Fibroblast of mammary gland (primary cell): ENCODE data around the gene MARCHF6.

Experiments
- DNase-seq: peaks from one replicate; pipeline ENCODE4 v3.0.0-alpha.2; 2010; ENCODE audit warnings: low read depth
- H3K4me3 ChIP-seq: 2 replicates; pipeline ENCODE4 v1.5.1; 2011; ENCODE audit warnings: low read depth, mild to moderate bottlenecking, low read length, moderate library complexity; ENCODE audit not compliant: control insufficient read depth
- TF ChIP-seq, protein P1 (sequence below): conservative IDR thresholded peaks from 2 replicates; pipeline ENCODE4 v1.5.1; 2011; ENCODE audit warnings: low read depth, low read length, inconsistent platforms; ENCODE audit not compliant: control insufficient read depth, insufficient read depth

Gene MARCHF6

DNA sequence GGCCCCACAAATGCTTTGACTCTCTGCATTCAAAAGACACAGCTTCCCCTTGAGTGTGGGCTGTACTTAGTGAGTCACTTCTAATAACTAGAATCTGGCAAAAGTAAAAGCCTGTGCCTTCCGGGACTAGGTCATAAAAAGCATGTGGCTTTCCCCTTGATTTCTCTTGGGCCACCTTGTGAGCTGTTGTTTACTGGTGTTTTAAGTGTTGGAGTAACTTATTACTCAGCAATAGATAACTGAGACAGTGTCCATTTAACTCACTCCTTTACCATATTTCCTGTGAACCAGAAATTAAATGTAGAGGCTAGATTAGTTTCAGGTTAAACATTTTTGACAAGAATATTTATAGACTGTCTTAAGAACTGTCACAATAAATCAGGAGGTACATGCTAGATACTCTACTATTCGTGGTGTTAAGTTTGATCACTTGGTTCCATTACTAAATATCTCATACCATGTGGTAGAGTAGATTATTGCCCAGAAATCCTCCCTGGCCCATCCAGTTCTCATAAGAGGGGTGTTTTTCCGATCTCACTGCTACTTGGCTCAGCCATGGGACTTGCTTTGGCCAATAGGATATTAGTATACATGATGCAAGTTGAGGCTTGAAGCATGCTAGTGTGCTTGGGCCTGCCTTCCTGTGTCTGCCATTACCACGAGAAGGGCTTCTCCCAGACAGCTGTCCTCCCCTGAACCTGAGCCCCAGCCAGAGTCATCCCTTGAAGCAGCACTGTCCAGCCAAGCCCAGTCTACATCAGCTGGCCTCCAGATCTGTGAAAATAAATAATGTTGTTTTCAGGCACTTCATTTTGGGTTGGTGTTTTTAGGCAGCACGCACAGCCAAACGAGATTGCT is 35.4 kb upstream of the MARCHF6 start:
- DNase-seq = peak; percentile 64
- TF ChIP-seq, protein P1, sequence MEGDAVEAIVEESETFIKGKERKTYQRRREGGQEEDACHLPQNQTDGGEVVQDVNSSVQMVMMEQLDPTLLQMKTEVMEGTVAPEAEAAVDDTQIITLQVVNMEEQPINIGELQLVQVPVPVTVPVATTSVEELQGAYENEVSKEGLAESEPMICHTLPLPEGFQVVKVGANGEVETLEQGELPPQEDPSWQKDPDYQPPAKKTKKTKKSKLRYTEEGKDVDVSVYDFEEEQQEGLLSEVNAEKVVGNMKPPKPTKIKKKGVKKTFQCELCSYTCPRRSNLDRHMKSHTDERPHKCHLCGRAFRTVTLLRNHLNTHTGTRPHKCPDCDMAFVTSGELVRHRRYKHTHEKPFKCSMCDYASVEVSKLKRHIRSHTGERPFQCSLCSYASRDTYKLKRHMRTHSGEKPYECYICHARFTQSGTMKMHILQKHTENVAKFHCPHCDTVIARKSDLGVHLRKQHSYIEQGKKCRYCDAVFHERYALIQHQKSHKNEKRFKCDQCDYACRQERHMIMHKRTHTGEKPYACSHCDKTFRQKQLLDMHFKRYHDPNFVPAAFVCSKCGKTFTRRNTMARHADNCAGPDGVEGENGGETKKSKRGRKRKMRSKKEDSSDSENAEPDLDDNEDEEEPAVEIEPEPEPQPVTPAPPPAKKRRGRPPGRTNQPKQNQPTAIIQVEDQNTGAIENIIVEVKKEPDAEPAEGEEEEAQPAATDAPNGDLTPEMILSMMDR = no peak
- no peak overlapping the region for H3K4me3 ChIP-seq

DNA sequence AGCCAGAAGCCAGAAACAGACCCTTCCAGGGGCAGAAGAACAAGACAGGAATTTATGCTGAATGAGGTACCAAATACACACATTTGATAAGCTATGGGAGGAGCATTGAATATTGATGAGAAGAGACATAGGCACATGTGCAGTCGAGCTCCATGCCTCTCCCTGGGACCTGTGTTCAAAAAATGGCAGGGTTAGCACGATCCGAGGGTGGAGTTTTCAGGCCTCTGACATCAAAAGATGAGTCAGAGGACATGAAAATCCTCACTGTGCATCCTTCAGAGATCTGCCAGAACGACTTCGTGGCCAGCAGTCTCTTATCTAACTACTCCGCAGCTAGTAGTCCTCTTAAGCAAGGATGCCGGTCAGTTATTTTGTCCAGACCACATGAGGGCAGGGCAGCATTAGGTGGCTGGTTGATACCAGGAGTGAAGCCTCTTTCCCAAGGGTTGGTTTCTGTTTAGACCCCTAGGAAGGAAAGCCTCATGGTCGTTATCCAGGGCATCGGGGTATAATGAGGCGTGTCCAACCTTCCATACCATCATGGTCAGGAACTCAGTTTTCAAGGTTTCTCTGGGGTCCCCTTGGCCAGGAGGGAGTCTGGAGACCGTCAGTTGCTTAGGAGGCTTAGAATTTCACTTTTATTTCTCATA is 34.2 kb upstream of the MARCHF6 start:
- TF ChIP-seq, protein P1 = peak; percentile 19
- peak; percentile 87 for DNase-seq
- H3K4me3 ChIP-seq = no peak overlapping the region

DNA sequence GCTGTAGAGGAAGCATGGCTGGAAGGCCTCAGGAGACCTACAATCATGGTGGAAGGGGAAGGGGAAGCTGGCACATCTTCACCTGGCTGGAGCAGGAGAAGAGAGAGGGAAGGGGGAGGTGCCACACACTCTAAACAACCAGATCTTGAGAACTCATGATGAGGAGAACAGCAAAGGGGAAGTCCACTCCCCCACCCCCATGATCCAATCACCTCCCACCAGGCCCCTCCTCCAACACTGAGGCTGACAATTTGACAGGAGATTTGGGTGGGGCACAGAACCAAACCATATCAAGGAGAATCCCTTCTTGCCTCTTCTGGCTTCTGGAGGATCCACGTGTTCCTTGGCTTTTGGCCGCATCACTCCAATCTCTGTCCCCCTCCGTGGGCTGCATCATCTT is 32.7 kb upstream of the MARCHF6 start:
- TF ChIP-seq, protein P1 = no peak
- DNase-seq = no peak

DNA sequence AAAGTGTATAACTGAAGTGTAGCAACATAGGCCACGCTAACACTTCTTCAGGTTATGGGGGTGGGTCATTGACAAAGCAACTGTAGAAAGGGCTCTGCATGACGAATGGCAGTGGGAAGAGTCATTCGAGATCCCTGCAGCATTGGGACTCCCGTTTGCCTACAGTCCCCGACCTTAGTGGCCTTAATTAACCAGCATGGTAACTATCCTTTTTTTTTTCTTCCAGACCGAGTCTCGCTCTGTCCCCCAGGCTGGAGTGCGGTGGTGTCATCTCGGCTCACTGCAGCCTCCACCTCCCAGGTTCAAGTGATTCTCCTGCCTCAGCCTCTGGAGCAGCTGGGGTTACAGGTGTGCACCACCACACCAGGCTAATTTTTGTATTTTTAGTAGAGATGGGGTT is 31.6 kb upstream of the MARCHF6 start:
- TF ChIP-seq, protein P1 = no peak
- DNase-seq = no peak
- no peak overlapping the region for H3K4me3 ChIP-seq

More for the DNA sequence above, 32.7 kb upstream of the MARCHF6 start:
- H3K4me3 ChIP-seq = no peak overlapping the region

DNA sequence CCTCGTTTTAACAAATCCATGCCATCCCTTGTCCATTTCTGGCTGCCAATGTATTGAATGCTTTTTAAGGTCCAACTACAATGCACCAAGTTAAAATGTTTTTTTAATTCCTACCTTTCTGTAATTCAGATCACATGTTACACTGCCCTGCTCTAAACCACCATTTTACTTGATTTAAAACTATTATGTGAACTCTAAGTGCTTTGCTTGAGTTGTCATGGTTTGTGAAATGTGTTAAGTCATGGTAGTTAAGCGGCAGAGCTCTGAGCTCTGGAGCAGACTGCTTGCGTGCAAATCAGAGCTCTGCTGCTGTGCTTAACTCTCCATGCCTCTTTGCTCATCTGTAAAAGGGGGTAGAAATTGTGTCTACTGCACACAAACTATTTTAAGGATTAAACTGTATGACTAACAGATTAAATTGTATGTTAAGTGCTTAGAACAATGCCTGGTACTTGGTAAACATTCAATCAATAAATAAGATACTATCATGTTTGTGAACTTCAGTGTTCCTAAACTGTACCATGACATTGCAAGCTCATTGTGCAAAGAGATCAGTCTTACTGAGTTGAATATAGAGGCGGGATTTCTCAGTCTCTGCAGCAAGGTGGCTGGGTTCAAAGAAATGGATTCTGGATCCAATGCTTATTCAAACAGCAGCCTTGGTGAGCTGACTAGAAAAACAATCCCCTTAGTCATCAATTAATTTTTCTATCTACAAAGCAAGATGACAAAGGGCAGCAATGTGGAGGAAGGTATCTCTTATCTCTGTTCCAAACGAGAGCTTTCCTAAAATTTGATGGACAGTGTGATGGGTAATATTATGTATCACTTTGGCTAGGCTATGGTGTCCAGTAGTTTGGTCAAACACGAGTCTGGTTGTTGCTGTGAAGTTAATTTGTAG is 29.7 kb upstream of the MARCHF6 start:
- TF ChIP-seq, protein P1 = no peak
- no peak for DNase-seq
- H3K4me3 ChIP-seq = no peak overlapping the region
